Stomach (tissue), 4 donors: ENCODE data around the gene CCDC97.
"Not testable (repeated sequence)": the region's sequence is repeated elsewhere in the genome, so short reads cannot be mapped to it uniquely, and the experiment has no call there.

Source experiments
- POLR2A ChIP-seq, 4 donors: fragments of 450-650 bp; IDR thresholded peaks; one replicate each; pipeline ENCODE4 v1.6.1; 2016; ENCODE audit warnings: antibody characterized with exemption in 4 of 4, control low read depth in 2 of 4, mild to moderate bottlenecking in 1 of 4, moderate library complexity in 1 of 4
- TF ChIP-seq, protein P1 (sequence below), 7 experiments: fragments of 450-650 bp in 4 of 7; fragments of 200-600 bp in 3 of 7; sonication (generic) in 3 of 7; IDR thresholded peaks; one replicate each; pipeline ENCODE4 v1.5.1; 2016 to 2019; ENCODE audit warnings: antibody characterized with exemption in 7 of 7, control low read depth in 2 of 7, mild to moderate bottlenecking in 1 of 7

DNA sequence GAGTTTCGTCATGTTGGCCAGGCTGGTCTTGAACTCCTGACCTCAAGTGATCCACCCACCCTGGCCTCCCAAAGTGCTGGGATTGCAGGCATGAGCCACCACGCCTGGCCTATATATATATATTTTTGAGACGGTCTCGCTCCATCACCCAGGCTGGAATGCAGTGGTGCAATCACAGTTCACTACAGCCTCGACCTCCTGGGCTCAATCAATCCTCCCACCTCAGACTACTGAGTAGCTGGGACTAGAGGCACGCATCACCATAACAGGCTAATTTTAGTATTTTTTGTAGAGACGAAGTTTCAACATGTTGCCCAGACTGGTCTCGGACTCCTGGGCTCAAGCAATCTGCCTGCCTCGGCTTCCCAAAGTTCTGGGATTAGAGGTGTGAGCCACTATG is 36.9 kb downstream of the CCDC97 start:
- not testable (repeated sequence) for TF ChIP-seq POLR2A (IDR thresholded peaks at IDR 0.05)
- TF ChIP-seq, protein P1, sequence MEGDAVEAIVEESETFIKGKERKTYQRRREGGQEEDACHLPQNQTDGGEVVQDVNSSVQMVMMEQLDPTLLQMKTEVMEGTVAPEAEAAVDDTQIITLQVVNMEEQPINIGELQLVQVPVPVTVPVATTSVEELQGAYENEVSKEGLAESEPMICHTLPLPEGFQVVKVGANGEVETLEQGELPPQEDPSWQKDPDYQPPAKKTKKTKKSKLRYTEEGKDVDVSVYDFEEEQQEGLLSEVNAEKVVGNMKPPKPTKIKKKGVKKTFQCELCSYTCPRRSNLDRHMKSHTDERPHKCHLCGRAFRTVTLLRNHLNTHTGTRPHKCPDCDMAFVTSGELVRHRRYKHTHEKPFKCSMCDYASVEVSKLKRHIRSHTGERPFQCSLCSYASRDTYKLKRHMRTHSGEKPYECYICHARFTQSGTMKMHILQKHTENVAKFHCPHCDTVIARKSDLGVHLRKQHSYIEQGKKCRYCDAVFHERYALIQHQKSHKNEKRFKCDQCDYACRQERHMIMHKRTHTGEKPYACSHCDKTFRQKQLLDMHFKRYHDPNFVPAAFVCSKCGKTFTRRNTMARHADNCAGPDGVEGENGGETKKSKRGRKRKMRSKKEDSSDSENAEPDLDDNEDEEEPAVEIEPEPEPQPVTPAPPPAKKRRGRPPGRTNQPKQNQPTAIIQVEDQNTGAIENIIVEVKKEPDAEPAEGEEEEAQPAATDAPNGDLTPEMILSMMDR (IDR thresholded peaks at IDR 0.05): not testable (repeated sequence)
